OCI-LY3 (cell line): ENCODE results near the gene OSBPL9.

ENCODE experiments used
- EZH2phosphoT487 ChIP-seq: fragments of 200-600 bp; shearing (Covaris generic); IDR thresholded peaks from 2 replicates; pipeline ENCODE4 v1.6.1; 2018; ENCODE audit warnings: antibody characterized with exemption, mixed run types, low read depth
- TF ChIP-seq, protein P1 (sequence below): fragments of 200-600, 300-600 bp; sonication (generic); IDR thresholded peaks from 2 replicates; pipeline ENCODE4 v1.5.1; 2014; ENCODE audit warnings: antibody characterized with exemption, low read length, low read depth

GRCh38 chr1:51750729-51751128 lies 133.8 kb downstream of the OSBPL9 start:
- TF ChIP-seq, protein P1, sequence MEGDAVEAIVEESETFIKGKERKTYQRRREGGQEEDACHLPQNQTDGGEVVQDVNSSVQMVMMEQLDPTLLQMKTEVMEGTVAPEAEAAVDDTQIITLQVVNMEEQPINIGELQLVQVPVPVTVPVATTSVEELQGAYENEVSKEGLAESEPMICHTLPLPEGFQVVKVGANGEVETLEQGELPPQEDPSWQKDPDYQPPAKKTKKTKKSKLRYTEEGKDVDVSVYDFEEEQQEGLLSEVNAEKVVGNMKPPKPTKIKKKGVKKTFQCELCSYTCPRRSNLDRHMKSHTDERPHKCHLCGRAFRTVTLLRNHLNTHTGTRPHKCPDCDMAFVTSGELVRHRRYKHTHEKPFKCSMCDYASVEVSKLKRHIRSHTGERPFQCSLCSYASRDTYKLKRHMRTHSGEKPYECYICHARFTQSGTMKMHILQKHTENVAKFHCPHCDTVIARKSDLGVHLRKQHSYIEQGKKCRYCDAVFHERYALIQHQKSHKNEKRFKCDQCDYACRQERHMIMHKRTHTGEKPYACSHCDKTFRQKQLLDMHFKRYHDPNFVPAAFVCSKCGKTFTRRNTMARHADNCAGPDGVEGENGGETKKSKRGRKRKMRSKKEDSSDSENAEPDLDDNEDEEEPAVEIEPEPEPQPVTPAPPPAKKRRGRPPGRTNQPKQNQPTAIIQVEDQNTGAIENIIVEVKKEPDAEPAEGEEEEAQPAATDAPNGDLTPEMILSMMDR, result no peak
- no peak for TF ChIP-seq EZH2phosphoT487
